Stromal cell of bone marrow (primary cell): ENCODE results near the gene ABCA2.

Experiments
- DNase-seq: peaks from one replicate; pipeline ENCODE4 v3.0.0-alpha.2; 2012; ENCODE audit warnings: low read depth

ABCA2 gene

GRCh38 chr9:137027369-137028262, at the start of gene ABCA2:
Gene ABCA2 (minus strand): TSS chr9:137028237. CDS start chr9:137028140, 97 bp downstream.
- no peak for DNase-seq

- peak; percentile 25 for DNase-seq
Measured at GRCh38 chr9:137077010-137077747, 49.1 kb upstream of the ABCA2 start, which contains the start of gene UAP1L1. Gene UAP1L1 (plus strand): TSS chr9:137077517. CDS start chr9:137077533, 16 bp downstream.

GRCh38 chr9:137076636-137077009, 48.6 kb upstream of the ABCA2 start:
- DNase-seq: no peak

- DNase-seq: no peak
Measured at GRCh38 chr9:137075275-137075775, 47.3 kb upstream of the ABCA2 start.

- DNase-seq: no peak
Measured at GRCh38 chr9:137074657-137075274, 46.7 kb upstream of the ABCA2 start.

GRCh38 chr9:137073992-137074399, 46.0 kb upstream of the ABCA2 start:
- DNase-seq: no peak

GRCh38 chr9:137071282-137071681, 43.2 kb upstream of the ABCA2 start:
- DNase-seq: no peak

GRCh38 chr9:137070906-137071275, 42.9 kb upstream of the ABCA2 start:
- DNase-seq: no peak

- DNase-seq: peak; percentile 65
Measured at GRCh38 chr9:137070201-137070905, 42.3 kb upstream of the ABCA2 start, which contains the start of gene SAPCD2. Gene SAPCD2 (minus strand): TSS chr9:137070557. CDS start chr9:137070460, 97 bp downstream.

GRCh38 chr9:137069508-137070091, 41.6 kb upstream of the ABCA2 start:
- DNase-seq: no peak

GRCh38 chr9:137068539-137069507, 40.8 kb upstream of the ABCA2 start:
- DNase-seq: no peak

GRCh38 chr9:137067860-137068538, 40.0 kb upstream of the ABCA2 start:
- DNase-seq: no peak

- DNase-seq: no peak
Measured at GRCh38 chr9:137066096-137066861, 38.2 kb upstream of the ABCA2 start.

GRCh38 chr9:137065336-137065967, 37.4 kb upstream of the ABCA2 start:
- DNase-seq: no peak

GRCh38 chr9:137064880-137065164, 36.8 kb upstream of the ABCA2 start:
- no peak for DNase-seq

GRCh38 chr9:137064027-137064879, 36.2 kb upstream of the ABCA2 start:
- DNase-seq: no peak

GRCh38 chr9:137063311-137064026, 35.4 kb upstream of the ABCA2 start:
- no peak for DNase-seq
